Tibial nerve (tissue), 4 donors: ENCODE data around the gene ZNF19.

Source experiments
- CTCF ChIP-seq, 5 experiments: fragments of 200-600 bp in 3 of 5; fragments of 450-650 bp in 2 of 5; sonication (generic) in 3 of 5; IDR thresholded peaks; one replicate each; pipeline ENCODE4 v1.5.1; 2016 to 2019; ENCODE audit warnings: antibody characterized with exemption in 5 of 5, mild to moderate bottlenecking in 3 of 5, moderate library complexity in 2 of 5
- EP300 ChIP-seq, 2 donors: sonication (generic); formaldehyde crosslinking; IDR thresholded peaks; one replicate each; pipeline ENCODE4 v1.6.1; 2017; ENCODE audit warnings: antibody characterized with exemption in 2 of 2, mild to moderate bottlenecking in 1 of 2
- POLR2A ChIP-seq, 2 donors: fragments of 450-650 bp; IDR thresholded peaks; one replicate each; pipeline ENCODE4 v1.6.1; 2017; ENCODE audit warnings: antibody characterized with exemption in 2 of 2, mild to moderate bottlenecking in 2 of 2, moderate library complexity in 2 of 2

- no peak for TF ChIP-seq POLR2A (IDR thresholded peaks at IDR 0.05)
- no peak for TF ChIP-seq CTCF (IDR thresholded peaks at IDR 0.05)
- TF ChIP-seq EP300 (IDR thresholded peaks at IDR 0.05), result no peak
These were observed 16.2 kb downstream of the ZNF19 start for GRCh38 chr16:71472931-71473330.
